Measurements from ENCODE around the gene RNASE11.
"Not testable (repeated sequence)": the region's sequence is repeated elsewhere in the genome, so short reads cannot be mapped to it uniquely, and the experiment has no call there.

Gene RNASE11

GRCh38 chr14:20615996-20616395 is 28.2 kb upstream of the RNASE11 start:
- DNase-seq (ENCODE audit: low read depth, low spot score) = no peak
- no peak overlapping the region for H3K27ac ChIP-seq

GRCh38 chr14:20614038-20614840 is 26.4 kb upstream of the RNASE11 start:
- H3K27ac ChIP-seq = peak overlapping the region; percentile 66
- DNase-seq (ENCODE audit: low read depth, low spot score) = no peak

- peak overlapping the region; percentile 66 for H3K27ac ChIP-seq
- peak; percentile 95 for DNase-seq (ENCODE audit: low read depth, low spot score)
These were observed 25.6 kb upstream of the RNASE11 start for GRCh38 chr14:20613094-20614037.

GRCh38 chr14:20612403-20612802 is 24.6 kb upstream of the RNASE11 start:
- DNase-seq (ENCODE audit: low read depth, low spot score) = no peak
- peak overlapping the region; percentile 66 for H3K27ac ChIP-seq

- DNase-seq (ENCODE audit: low read depth, low spot score) = no peak
- H3K27ac ChIP-seq = no peak overlapping the region
These were observed 23.5 kb upstream of the RNASE11 start for GRCh38 chr14:20611277-20611676.

- DNase-seq (ENCODE audit: low read depth, low spot score) = no peak
- peak overlapping the region; percentile 45 for H3K27ac ChIP-seq
These were observed 22.4 kb upstream of the RNASE11 start for GRCh38 chr14:20610002-20610765.

- peak; percentile 59 for DNase-seq (ENCODE audit: low read depth, low spot score)
- peak overlapping the region; percentile 45 for H3K27ac ChIP-seq
These were observed 21.6 kb upstream of the RNASE11 start for GRCh38 chr14:20609215-20610001.

- DNase-seq (ENCODE audit: low read depth, low spot score) = no peak
- no peak overlapping the region for H3K27ac ChIP-seq
These were observed 20.7 kb upstream of the RNASE11 start for GRCh38 chr14:20608383-20609110.

- DNase-seq (ENCODE audit: low read depth, low spot score) = no peak
These were observed 19.8 kb upstream of the RNASE11 start for GRCh38 chr14:20607617-20608016.

GRCh38 chr14:20606902-20607242 is 19.1 kb upstream of the RNASE11 start:
- H3K27ac ChIP-seq = no peak overlapping the region
- DNase-seq (ENCODE audit: low read depth, low spot score) = no peak

More at GRCh38 chr14:20607617-20608016, 19.8 kb upstream of the RNASE11 start:
- no peak overlapping the region for H3K27ac ChIP-seq

GRCh38 chr14:20606190-20606901 is 18.5 kb upstream of the RNASE11 start:
- no peak overlapping the region for H3K27ac ChIP-seq
- DNase-seq (ENCODE audit: low read depth, low spot score) = no peak

GRCh38 chr14:20603813-20604690 is 16.3 kb upstream of the RNASE11 start:
- no peak overlapping the region for H3K27ac ChIP-seq
- no peak for DNase-seq (ENCODE audit: low read depth, low spot score)

- no peak for DNase-seq (ENCODE audit: low read depth, low spot score)
- H3K27ac ChIP-seq = no peak overlapping the region
These were observed 14.8 kb upstream of the RNASE11 start for GRCh38 chr14:20602583-20602982.

- no peak overlapping the region for H3K27ac ChIP-seq
- DNase-seq (ENCODE audit: low read depth, low spot score) = no peak
These were observed 13.7 kb upstream of the RNASE11 start for GRCh38 chr14:20601522-20601921.

- H3K27ac ChIP-seq = no peak overlapping the region
- DNase-seq (ENCODE audit: low read depth, low spot score) = no peak
These were observed 9.3 kb upstream of the RNASE11 start for GRCh38 chr14:20597108-20597507.

GRCh38 chr14:20595726-20596125 is 7.9 kb upstream of the RNASE11 start:
- not testable (repeated sequence) for DNase-seq (ENCODE audit: low read depth, low spot score); H3K27ac ChIP-seq

GRCh38 chr14:20592574-20592973 is 4.8 kb upstream of the RNASE11 start:
- no peak overlapping the region for H3K27ac ChIP-seq
- DNase-seq (ENCODE audit: low read depth, low spot score) = no peak

Measured in epithelial cell of prostate (primary cell).